HepG2 (cell line): ENCODE data around the gene TRAF3.

Experiments used
- BRF2 ChIP-seq: sonication (generic); formaldehyde crosslinking; IDR thresholded peaks from 2 replicates; pipeline ENCODE4 v1.8.1; 2022; ENCODE audit warnings: mild to moderate bottlenecking, missing genetic modification reagents
- CTCF ChIP-seq: sonication (generic); formaldehyde crosslinking; IDR thresholded peaks from 2 replicates; pipeline ENCODE4 v1.5.0; 2020; ENCODE audit warnings: mild to moderate bottlenecking, missing genetic modification reagents, moderate library complexity
- RBAK ChIP-seq: sonication (generic); formaldehyde crosslinking; IDR thresholded peaks from 2 replicates; pipeline ENCODE4 v1.5.1; 2020; ENCODE audit warnings: mild to moderate bottlenecking, missing genetic modification reagents

GRCh38 chr14:102873131-102873530, 95.9 kb downstream of the TRAF3 start:
- TF ChIP-seq RBAK: no peak
- no peak for TF ChIP-seq BRF2 (CRISPR knock-in tag)
- no peak for TF ChIP-seq CTCF
